Osteoblast (primary cell): ENCODE data around the gene ARHGEF17. TPM values are rescaled to one million over a fixed set of nuclear protein-coding genes. Genes with fewer than 3 reads are reported as not detected.
A peak's percentile ranks its signal among the peaks of the same experiment; 100 is the strongest.

Experiments
- DNase-seq: peaks from one replicate; pipeline ENCODE4 v3.0.0; 2011; ENCODE audit warnings: low spot score, mixed read lengths; ENCODE audit not compliant: insufficient read length; ENCODE audit errors: missing footprints
- H2AFZ ChIP-seq: 2 replicates; pipeline ENCODE4 v1.6.0; 2011; ENCODE audit warnings: mild to moderate bottlenecking, low read length
- H3K27ac ChIP-seq: 2 replicates; pipeline ENCODE4 v1.5.1; 2011; ENCODE audit warnings: mild to moderate bottlenecking, low read depth, low read length, moderate library complexity
- H3K27me3 ChIP-seq: 2 replicates; pipeline ENCODE4 v1.6.0; 2012; ENCODE audit warnings: mild to moderate bottlenecking, control low read depth, inconsistent platforms, low read length, moderate library complexity; ENCODE audit not compliant: insufficient read depth
- H3K36me3 ChIP-seq: 2 replicates; pipeline ENCODE4 v1.5.1; 2011; ENCODE audit warnings: mild to moderate bottlenecking, low read length, control low read depth, moderate library complexity; ENCODE audit not compliant: insufficient read depth
- H3K4me1 ChIP-seq: 2 replicates; pipeline ENCODE4 v1.5.1; 2011; ENCODE audit warnings: mild to moderate bottlenecking, low read length, control low read depth, moderate library complexity; ENCODE audit not compliant: insufficient read depth
- H3K4me2 ChIP-seq: 2 replicates; pipeline ENCODE4 v1.6.0; 2011; ENCODE audit warnings: mild to moderate bottlenecking, low read length; ENCODE audit not compliant: insufficient read depth
- H3K4me3 ChIP-seq: fragments of 200-600 bp; sonication (generic); 3 replicates; pipeline ENCODE4 v1.5.1; 2012; ENCODE audit warnings: mild to moderate bottlenecking, low read length, inconsistent platforms; ENCODE audit not compliant: insufficient read depth
- H3K79me2 ChIP-seq: 2 replicates; pipeline ENCODE4 v1.6.0; 2012; ENCODE audit warnings: mild to moderate bottlenecking, low read length, control low read depth, inconsistent platforms; ENCODE audit not compliant: insufficient read depth
- H3K9me3 ChIP-seq: 2 replicates; pipeline ENCODE4 v1.5.1; 2011; ENCODE audit warnings: low read depth, low read length, control low read depth
- H4K20me1 ChIP-seq: 2 replicates; pipeline ENCODE4 v1.6.0; 2012; ENCODE audit warnings: mild to moderate bottlenecking, low read length, control low read depth; ENCODE audit not compliant: insufficient read depth
- total RNA-seq: library from RNA; depleted of rRNA; stranded (reverse); fragments of >200 nt; gene quantifications from 2 replicates; pipeline ENCODE4 v1.2.3, GENCODE V29; 2012
- TF ChIP-seq, protein P1 (sequence below): IDR thresholded peaks from 2 replicates; pipeline ENCODE4 v1.5.1; 2011; ENCODE audit warnings: mild to moderate bottlenecking, low read depth, low read length, moderate library complexity; ENCODE audit errors: extremely low read depth

ARHGEF17 gene
- total RNA-seq, 1 donor, result 67.0 TPM

DNA sequence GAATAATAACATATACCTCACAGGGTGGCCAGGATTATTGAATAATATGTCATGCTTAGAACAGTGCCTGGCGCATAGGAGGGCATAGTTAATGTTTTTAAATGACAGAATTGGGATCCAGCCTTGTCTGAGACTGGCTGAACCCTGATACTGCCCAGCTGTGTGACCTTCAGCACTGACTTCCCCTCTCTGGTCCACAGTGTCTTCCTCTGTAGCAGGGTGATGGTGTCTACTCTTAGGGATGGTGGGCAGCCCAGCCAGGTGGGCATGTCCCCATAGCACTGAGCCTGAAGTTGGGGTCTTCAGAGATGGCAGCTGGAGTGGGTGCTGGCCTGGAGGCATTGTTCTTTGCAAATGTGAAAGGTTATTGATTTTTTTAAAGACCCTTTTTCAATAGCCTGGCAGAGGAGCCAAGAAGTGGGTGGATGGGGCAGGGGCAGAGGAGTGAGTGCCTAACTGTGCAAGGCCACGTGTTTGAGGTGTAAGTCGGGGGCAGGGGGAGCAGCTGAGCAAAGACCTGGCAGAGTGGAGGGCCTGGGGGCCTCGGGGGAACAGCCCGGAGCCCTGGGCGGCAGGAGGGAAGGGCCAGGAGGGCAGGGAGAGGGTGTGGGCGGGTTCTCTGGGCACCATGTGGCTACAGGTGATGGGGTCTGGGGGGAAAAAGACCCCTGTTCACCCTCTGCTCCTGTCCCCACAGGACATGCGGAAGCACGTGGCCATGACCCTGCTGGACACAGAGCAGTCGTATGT, 38.3 kb downstream of the ARHGEF17 start:
- no peak overlapping the region for H3K4me2 ChIP-seq
- peaks cover 26% of the 10 kb centered on the region for H3K36me3 ChIP-seq
- H2AFZ ChIP-seq, result no peak overlapping the region
- H3K27ac ChIP-seq, result no peak overlapping the region
- H3K4me1 ChIP-seq, result peaks cover 26% of the 10 kb centered on the region
- no peak overlapping the region for H3K4me3 ChIP-seq
- peak; percentile 87 for DNase-seq
- H3K79me2 ChIP-seq, result peaks cover 92% of the 10 kb centered on the region
- TF ChIP-seq, protein P1, sequence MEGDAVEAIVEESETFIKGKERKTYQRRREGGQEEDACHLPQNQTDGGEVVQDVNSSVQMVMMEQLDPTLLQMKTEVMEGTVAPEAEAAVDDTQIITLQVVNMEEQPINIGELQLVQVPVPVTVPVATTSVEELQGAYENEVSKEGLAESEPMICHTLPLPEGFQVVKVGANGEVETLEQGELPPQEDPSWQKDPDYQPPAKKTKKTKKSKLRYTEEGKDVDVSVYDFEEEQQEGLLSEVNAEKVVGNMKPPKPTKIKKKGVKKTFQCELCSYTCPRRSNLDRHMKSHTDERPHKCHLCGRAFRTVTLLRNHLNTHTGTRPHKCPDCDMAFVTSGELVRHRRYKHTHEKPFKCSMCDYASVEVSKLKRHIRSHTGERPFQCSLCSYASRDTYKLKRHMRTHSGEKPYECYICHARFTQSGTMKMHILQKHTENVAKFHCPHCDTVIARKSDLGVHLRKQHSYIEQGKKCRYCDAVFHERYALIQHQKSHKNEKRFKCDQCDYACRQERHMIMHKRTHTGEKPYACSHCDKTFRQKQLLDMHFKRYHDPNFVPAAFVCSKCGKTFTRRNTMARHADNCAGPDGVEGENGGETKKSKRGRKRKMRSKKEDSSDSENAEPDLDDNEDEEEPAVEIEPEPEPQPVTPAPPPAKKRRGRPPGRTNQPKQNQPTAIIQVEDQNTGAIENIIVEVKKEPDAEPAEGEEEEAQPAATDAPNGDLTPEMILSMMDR, result no peak
- peaks cover 86% of the 10 kb centered on the region for H4K20me1 ChIP-seq
- H3K9me3 ChIP-seq, result no peaks in the 10 kb centered on the region
- no peaks in the 10 kb centered on the region for H3K27me3 ChIP-seq

- TF ChIP-seq, protein P1, result no peak
- H3K36me3 ChIP-seq, result peaks cover 27% of the 10 kb centered on the region
- H4K20me1 ChIP-seq, result peaks cover 85% of the 10 kb centered on the region
- H2AFZ ChIP-seq, result no peak overlapping the region
- peaks cover 27% of the 10 kb centered on the region for H3K4me1 ChIP-seq
- H3K4me2 ChIP-seq, result no peak overlapping the region
- DNase-seq, result no peak
- H3K79me2 ChIP-seq, result peaks cover 92% of the 10 kb centered on the region
- H3K9me3 ChIP-seq, result no peaks in the 10 kb centered on the region
- no peaks in the 10 kb centered on the region for H3K27me3 ChIP-seq
- H3K27ac ChIP-seq, result no peak overlapping the region
- H3K4me3 ChIP-seq, result no peak overlapping the region
Observed at GRCh38 chr11:73347067-73347466, 39.0 kb downstream of the ARHGEF17 start.

GRCh38 chr11:73348838-73349237, 40.8 kb downstream of the ARHGEF17 start:
- Histone ChIP-seq H3K4me2 (no peak overlapping the region), H3K4me3 (no peak overlapping the region), H3K79me2 (peaks cover 91% of the 10 kb centered on the region), H4K20me1 (peaks cover 88% of the 10 kb centered on the region), H3K4me1 (peaks cover 14% of the 10 kb centered on the region), H3K9me3 (no peaks in the 10 kb centered on the region), H2AFZ (no peak overlapping the region), H3K27me3 (no peaks in the 10 kb centered on the region), H3K27ac (no peak overlapping the region), H3K36me3 (peaks cover 43% of the 10 kb centered on the region)
- TF ChIP-seq, protein P1, result no peak
- peak; percentile 25 for DNase-seq

DNA sequence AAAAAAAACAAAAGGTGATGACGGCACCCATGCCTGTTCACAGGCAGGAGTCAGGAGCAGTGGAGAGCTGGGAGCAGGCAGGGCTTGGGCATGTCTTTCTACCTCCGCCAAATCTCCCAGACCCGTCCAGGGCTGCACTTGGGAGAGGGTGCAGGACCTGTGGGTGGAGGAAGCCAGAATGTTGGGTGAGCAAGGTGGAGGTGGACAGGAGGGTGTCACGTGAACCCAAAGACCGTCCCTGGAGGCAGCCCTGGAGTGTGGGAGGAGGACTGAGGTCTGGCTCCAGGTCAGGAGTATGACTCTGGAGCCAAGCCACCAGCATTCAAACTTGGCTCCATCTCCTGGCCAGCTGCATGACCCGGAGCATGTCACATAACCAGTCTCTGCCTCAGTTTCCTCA, 41.6 kb downstream of the ARHGEF17 start:
- H3K4me2 ChIP-seq, result no peak overlapping the region
- H2AFZ ChIP-seq, result no peak overlapping the region
- no peaks in the 10 kb centered on the region for H3K27me3 ChIP-seq
- peaks cover 83% of the 10 kb centered on the region for H4K20me1 ChIP-seq
- no peak overlapping the region for H3K27ac ChIP-seq
- H3K9me3 ChIP-seq, result no peaks in the 10 kb centered on the region
- peaks cover 44% of the 10 kb centered on the region for H3K36me3 ChIP-seq
- no peak overlapping the region for H3K4me3 ChIP-seq
- TF ChIP-seq, protein P1, result no peak
- DNase-seq, result peak; percentile 86
- H3K79me2 ChIP-seq, result peaks cover 88% of the 10 kb centered on the region
- peaks cover 7% of the 10 kb centered on the region for H3K4me1 ChIP-seq
